Lower leg skin (tissue), 3 donors: ENCODE measurements around the gene TMEM165.

Source experiments
- POLR2A ChIP-seq, 2 donors: fragments of 450-650 bp; IDR thresholded peaks; one replicate each; pipeline ENCODE4 v1.6.1; 2016 to 2017; ENCODE audit warnings: antibody characterized with exemption in 2 of 2, mild to moderate bottlenecking in 1 of 2, moderate library complexity in 1 of 2
- TF ChIP-seq, protein P1 (sequence below), 3 donors: fragments of 450-650 bp; IDR thresholded peaks; one replicate each; pipeline ENCODE4 v1.5.1; 2016; ENCODE audit warnings: antibody characterized with exemption in 3 of 3, mild to moderate bottlenecking in 3 of 3, moderate library complexity in 2 of 3

DNA sequence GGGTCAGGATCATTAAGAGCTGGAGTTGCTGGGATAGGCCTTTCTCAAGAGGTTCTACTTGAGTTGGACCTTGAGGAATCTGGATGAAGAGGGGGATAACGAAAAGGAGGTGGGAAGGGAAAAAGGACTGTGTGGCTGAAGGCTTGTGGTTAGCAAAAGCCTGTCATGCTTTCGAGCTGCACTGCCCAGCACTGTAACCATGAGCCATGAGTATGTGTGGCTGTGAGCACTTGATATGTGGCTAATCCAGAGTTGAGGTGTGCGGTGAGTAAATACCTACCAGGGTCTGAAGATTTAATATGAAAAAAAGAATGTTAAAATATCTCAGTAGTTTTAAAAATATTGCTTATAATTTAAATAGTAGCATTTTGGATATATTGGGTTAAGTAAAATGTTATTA lies 11.4 kb downstream of the TMEM165 start:
- TF ChIP-seq, protein P1, sequence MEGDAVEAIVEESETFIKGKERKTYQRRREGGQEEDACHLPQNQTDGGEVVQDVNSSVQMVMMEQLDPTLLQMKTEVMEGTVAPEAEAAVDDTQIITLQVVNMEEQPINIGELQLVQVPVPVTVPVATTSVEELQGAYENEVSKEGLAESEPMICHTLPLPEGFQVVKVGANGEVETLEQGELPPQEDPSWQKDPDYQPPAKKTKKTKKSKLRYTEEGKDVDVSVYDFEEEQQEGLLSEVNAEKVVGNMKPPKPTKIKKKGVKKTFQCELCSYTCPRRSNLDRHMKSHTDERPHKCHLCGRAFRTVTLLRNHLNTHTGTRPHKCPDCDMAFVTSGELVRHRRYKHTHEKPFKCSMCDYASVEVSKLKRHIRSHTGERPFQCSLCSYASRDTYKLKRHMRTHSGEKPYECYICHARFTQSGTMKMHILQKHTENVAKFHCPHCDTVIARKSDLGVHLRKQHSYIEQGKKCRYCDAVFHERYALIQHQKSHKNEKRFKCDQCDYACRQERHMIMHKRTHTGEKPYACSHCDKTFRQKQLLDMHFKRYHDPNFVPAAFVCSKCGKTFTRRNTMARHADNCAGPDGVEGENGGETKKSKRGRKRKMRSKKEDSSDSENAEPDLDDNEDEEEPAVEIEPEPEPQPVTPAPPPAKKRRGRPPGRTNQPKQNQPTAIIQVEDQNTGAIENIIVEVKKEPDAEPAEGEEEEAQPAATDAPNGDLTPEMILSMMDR (IDR thresholded peaks at IDR 0.05), result no peak
- no peak for TF ChIP-seq POLR2A (IDR thresholded peaks at IDR 0.05)
